ENCODE measurements around the gene PRPF6. TPM values are rescaled to one million over a fixed set of nuclear protein-coding genes. Genes with fewer than 3 reads are reported as not detected.

Gene PRPF6
- polyA plus RNA-seq, 3 donors, result 29.1 to 47.7 (median 34.5) TPM

DNA sequence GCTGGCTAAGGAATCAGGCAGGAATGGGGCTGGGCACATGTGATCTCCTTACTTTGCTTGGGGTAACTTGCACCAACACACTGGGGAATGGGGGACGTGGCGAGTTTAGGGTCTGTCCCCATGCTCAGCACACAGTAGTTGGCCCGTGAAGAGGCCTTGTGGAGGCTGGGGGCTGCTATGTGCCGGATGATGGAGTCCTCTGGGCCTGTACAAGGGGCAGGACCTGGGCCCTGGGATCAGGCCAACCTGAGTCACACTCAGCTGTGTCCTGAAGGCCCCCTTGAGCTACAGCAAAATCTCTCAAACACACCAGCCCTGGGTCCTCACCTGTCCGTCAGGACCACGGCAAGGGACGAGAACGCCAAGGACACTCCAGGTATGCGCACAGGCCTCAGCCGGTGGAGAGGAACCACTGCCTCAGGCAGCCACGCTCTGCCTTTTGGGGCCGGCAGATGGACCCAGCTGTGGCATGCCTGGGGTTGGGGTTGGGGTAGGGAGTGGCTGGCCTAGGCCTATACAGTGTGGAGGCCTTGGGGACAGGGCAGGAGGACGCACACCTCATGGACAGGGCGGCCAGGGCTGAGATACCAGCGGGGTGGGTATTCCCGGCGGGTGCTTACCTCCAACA lies 35.8 kb upstream of the PRPF6 start:
- H3K27ac Mint-ChIP-seq, result no peak overlapping the region
- Histone ChIP-seq H3K4me2 (replicated peaks; ENCODE audit: extremely low read depth, low read length, poor library complexity, severe bottlenecking) (no peak overlapping the region), H3K9ac (ENCODE audit: insufficient read depth, low read length, poor library complexity, severe bottlenecking) (no peak overlapping the region), H3K36me3 (replicated peaks in 1 of 2; ENCODE audit: control insufficient read depth in 1 of 2, insufficient read depth in 2 of 2, low read length in 2 of 2) (peaks cover 39 to 46% of the 10 kb centered on the region in 2 donors), H2AFZ (ENCODE audit: insufficient read depth, low read depth, low read length, poor library complexity, severe bottlenecking) (no peak overlapping the region), H3K4me1 (ENCODE audit: control insufficient read depth in 1 of 2, insufficient read depth in 2 of 2, low read length in 2 of 2) (peaks cover 55 to 61% of the 10 kb centered on the region in 2 donors), H4K20me1 (ENCODE audit: insufficient read depth, low read length) (peaks cover 99% of the 10 kb centered on the region), H3K4me3 (replicated peaks in 1 of 3; ENCODE audit: low read depth in 2 of 3, low read length in 3 of 3) (no peak overlapping the region), H3K27ac (ENCODE audit: low read depth in 1 of 2, low read length in 2 of 2) (no peak overlapping the region), H3K27me3 (ENCODE audit: control insufficient read depth in 2 of 2, insufficient read depth in 2 of 2, low read length in 2 of 2) (no peaks in the 10 kb centered on the region), H3K9me3 (replicated peaks in 1 of 2; ENCODE audit: control insufficient read depth in 1 of 2, insufficient read depth in 1 of 2, low read length in 2 of 2) (no peaks in the 10 kb centered on the region), H3K79me2 (ENCODE audit: insufficient read depth, low read length) (peaks cover 77% of the 10 kb centered on the region)
- H3K4me3 Mint-ChIP-seq, result no peak overlapping the region
- H3K4me1 Mint-ChIP-seq, result peaks cover 49% of the 10 kb centered on the region
- peaks cover 0 to 2% (median 0%) of the 10 kb centered on the region in 3 donors for H3K27me3 Mint-ChIP-seq (ENCODE audit: low read depth in 3 of 3)
- peak in 1 of 3 donors; percentile 2 for DNase-seq
- WGBS (ENCODE audit: insufficient coverage), result 98% methylated on average over 17 of the region's 17 CpGs
- peaks cover 18 to 37% of the 10 kb centered on the region in 2 donors for H3K36me3 Mint-ChIP-seq
- intact Hi-C loops (cut with micrococcal nuclease), result no loop called here
- TF ChIP-seq, protein P1, sequence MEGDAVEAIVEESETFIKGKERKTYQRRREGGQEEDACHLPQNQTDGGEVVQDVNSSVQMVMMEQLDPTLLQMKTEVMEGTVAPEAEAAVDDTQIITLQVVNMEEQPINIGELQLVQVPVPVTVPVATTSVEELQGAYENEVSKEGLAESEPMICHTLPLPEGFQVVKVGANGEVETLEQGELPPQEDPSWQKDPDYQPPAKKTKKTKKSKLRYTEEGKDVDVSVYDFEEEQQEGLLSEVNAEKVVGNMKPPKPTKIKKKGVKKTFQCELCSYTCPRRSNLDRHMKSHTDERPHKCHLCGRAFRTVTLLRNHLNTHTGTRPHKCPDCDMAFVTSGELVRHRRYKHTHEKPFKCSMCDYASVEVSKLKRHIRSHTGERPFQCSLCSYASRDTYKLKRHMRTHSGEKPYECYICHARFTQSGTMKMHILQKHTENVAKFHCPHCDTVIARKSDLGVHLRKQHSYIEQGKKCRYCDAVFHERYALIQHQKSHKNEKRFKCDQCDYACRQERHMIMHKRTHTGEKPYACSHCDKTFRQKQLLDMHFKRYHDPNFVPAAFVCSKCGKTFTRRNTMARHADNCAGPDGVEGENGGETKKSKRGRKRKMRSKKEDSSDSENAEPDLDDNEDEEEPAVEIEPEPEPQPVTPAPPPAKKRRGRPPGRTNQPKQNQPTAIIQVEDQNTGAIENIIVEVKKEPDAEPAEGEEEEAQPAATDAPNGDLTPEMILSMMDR (IDR thresholded peaks at IDR 0.05), result no peak
- H3K9me3 Mint-ChIP-seq, result peaks cover 0 to 2% (median 0%) of the 10 kb centered on the region in 7 donors

DNA sequence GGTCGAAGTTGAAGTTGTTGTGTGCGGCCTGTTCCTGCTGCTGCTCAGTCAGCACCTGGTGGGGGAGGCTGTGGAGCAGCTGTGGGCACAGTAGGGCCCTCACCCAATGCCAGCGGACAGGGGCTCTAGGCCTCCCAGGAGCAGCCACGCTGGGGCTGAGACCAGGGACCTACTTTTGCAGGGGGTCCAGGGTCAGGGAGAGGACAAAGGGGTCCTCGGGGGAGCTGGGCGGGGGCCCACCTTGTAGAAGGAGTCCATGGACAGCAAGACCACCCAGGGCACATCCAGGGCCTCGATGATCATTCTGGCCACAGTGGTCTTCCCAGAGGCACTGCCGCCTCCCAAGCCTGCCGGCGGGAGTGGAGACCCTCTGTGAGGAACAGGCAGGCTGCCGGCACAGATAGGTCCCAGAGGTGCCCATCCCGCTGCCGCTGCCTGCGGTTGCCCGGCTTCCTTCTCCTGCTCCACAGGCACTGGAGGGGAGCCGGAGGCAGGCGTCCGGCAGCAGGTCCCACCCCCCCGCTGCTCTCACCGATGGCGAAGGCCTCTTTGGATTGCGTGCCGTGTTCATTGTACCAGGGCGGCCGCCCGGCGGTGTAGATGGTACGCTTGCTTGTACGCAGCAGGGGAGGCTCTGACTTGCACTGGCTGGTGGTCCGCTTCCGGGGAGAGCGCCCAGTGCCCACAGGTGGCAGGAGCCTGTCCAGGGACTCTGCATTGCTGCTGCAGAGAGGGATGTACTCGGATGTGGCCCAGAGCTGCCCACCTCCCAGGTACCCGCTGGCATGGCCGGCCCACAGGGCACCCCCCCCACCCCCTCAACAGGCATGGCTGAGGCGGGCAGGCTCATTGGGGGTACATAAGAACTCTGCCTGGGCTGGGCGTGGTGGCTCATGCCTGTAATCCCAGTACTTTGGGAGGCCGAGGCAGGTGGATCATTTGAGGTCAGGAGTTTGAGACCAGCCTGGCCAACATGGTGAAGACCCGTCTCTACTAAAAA lies 34.7 kb upstream of the PRPF6 start:
- intact Hi-C loops (cut with micrococcal nuclease), result no loop called here
- H3K9me3 Mint-ChIP-seq, result peaks cover 0 to 2% (median 0%) of the 10 kb centered on the region in 7 donors
- Histone ChIP-seq H3K4me3 (replicated peaks in 1 of 3; ENCODE audit: low read depth in 2 of 3, low read length in 3 of 3) (no peak overlapping the region), H3K4me2 (replicated peaks; ENCODE audit: extremely low read depth, low read length, poor library complexity, severe bottlenecking) (no peak overlapping the region), H3K36me3 (replicated peaks in 1 of 2; ENCODE audit: control insufficient read depth in 1 of 2, insufficient read depth in 2 of 2, low read length in 2 of 2) (peaks cover 35 to 38% of the 10 kb centered on the region in 2 donors), H3K9ac (ENCODE audit: insufficient read depth, low read length, poor library complexity, severe bottlenecking) (no peak overlapping the region), H3K27ac (ENCODE audit: low read depth in 1 of 2, low read length in 2 of 2) (no peak overlapping the region), H4K20me1 (ENCODE audit: insufficient read depth, low read length) (peaks cover 99% of the 10 kb centered on the region), H3K9me3 (replicated peaks in 1 of 2; ENCODE audit: control insufficient read depth in 1 of 2, insufficient read depth in 1 of 2, low read length in 2 of 2) (no peaks in the 10 kb centered on the region), H3K27me3 (ENCODE audit: control insufficient read depth in 2 of 2, insufficient read depth in 2 of 2, low read length in 2 of 2) (no peaks in the 10 kb centered on the region), H3K79me2 (ENCODE audit: insufficient read depth, low read length) (peaks cover 78% of the 10 kb centered on the region), H2AFZ (ENCODE audit: insufficient read depth, low read depth, low read length, poor library complexity, severe bottlenecking) (no peak overlapping the region), H3K4me1 (ENCODE audit: control insufficient read depth in 1 of 2, insufficient read depth in 2 of 2, low read length in 2 of 2) (peaks cover 45 to 50% of the 10 kb centered on the region in 2 donors)
- over 99% methylated on average over 32 of the region's 39 CpGs for WGBS (ENCODE audit: insufficient coverage)
- peaks cover 19 to 35% of the 10 kb centered on the region in 2 donors for H3K36me3 Mint-ChIP-seq
- H3K27ac Mint-ChIP-seq, result no peak overlapping the region
- peaks cover 0 to 2% (median 2%) of the 10 kb centered on the region in 3 donors for H3K27me3 Mint-ChIP-seq (ENCODE audit: low read depth in 3 of 3)
- peaks cover 41% of the 10 kb centered on the region for H3K4me1 Mint-ChIP-seq
- DNase-seq, result peak in 1 of 3 donors; percentile 5
- no peak overlapping the region for H3K4me3 Mint-ChIP-seq
- TF ChIP-seq, protein P1 (IDR thresholded peaks at IDR 0.05), result no peak

Data from CD14-positive monocyte (primary cell).